ENCODE measurements around the gene ATP13A5.

Gene ATP13A5

GRCh38 chr3:193269343-193270028 lies 109.1 kb downstream of the ATP13A5 start:
- Histone ChIP-seq H3K36me3 (no peaks in the 10 kb centered on the region), H3K27me3 (no peaks in the 10 kb centered on the region), H3K4me3 (ENCODE audit: low read depth, low read length) (no peak overlapping the region), H3K9me3 (no peaks in the 10 kb centered on the region), H3K4me1 (no peaks in the 10 kb centered on the region)
- no peak for TF ChIP-seq CTCF (IDR thresholded peaks at IDR 0.05; ENCODE audit: low read depth, low read length)
- no peak for DNase-seq

- TF ChIP-seq CTCF (IDR thresholded peaks at IDR 0.05; ENCODE audit: low read depth, low read length), result no peak
- Histone ChIP-seq H3K4me1 (no peaks in the 10 kb centered on the region), H3K4me3 (ENCODE audit: low read depth, low read length) (no peak overlapping the region), H3K36me3 (no peaks in the 10 kb centered on the region), H3K9me3 (no peaks in the 10 kb centered on the region), H3K27me3 (no peaks in the 10 kb centered on the region)
- no peak for DNase-seq
These were observed 115.8 kb downstream of the ATP13A5 start for GRCh38 chr3:193262707-193263106.

- no peak for DNase-seq
- no peak for TF ChIP-seq CTCF (IDR thresholded peaks at IDR 0.05; ENCODE audit: low read depth, low read length)
- H3K9me3 ChIP-seq, result no peaks in the 10 kb centered on the region
- no peak overlapping the region for H3K4me3 ChIP-seq (ENCODE audit: low read depth, low read length)
- no peaks in the 10 kb centered on the region for H3K4me1 ChIP-seq
- H3K36me3 ChIP-seq, result no peaks in the 10 kb centered on the region
- no peaks in the 10 kb centered on the region for H3K27me3 ChIP-seq
These were observed 116.6 kb downstream of the ATP13A5 start for GRCh38 chr3:193261970-193262369.

- TF ChIP-seq CTCF (IDR thresholded peaks at IDR 0.05; ENCODE audit: low read depth, low read length), result no peak
- Histone ChIP-seq H3K27me3 (0 out of 2 replicates have a peak, but pooled peaks cover 2% of the 10 kb centered on the region), H3K9me3 (no peaks in the 10 kb centered on the region), H3K4me1 (no peaks in the 10 kb centered on the region), H3K4me3 (ENCODE audit: low read depth, low read length) (no peak overlapping the region), H3K36me3 (no peaks in the 10 kb centered on the region)
- DNase-seq, result no peak
These were observed 124.4 kb downstream of the ATP13A5 start for GRCh38 chr3:193253986-193254660.

GRCh38 chr3:193250492-193250891 lies 128.1 kb downstream of the ATP13A5 start:
- DNase-seq, result no peak

More at GRCh38 chr3:193250492-193250891, 128.1 kb downstream of the ATP13A5 start:
- TF ChIP-seq CTCF (IDR thresholded peaks at IDR 0.05; ENCODE audit: low read depth, low read length), result no peak
- Histone ChIP-seq H3K4me1 (no peaks in the 10 kb centered on the region), H3K4me3 (ENCODE audit: low read depth, low read length) (no peak overlapping the region), H3K9me3 (no peaks in the 10 kb centered on the region), H3K36me3 (no peaks in the 10 kb centered on the region), H3K27me3 (no peaks in the 10 kb centered on the region)

Measured in BE2C (cell line).